ENCODE measurements around the gene KLK8. TPM values are rescaled to one million over a fixed set of nuclear protein-coding genes. Genes with fewer than 3 reads are reported as not detected.

KLK8 gene
- total RNA-seq, 1 donor from 2014 or later: 3.1 TPM

DNA sequence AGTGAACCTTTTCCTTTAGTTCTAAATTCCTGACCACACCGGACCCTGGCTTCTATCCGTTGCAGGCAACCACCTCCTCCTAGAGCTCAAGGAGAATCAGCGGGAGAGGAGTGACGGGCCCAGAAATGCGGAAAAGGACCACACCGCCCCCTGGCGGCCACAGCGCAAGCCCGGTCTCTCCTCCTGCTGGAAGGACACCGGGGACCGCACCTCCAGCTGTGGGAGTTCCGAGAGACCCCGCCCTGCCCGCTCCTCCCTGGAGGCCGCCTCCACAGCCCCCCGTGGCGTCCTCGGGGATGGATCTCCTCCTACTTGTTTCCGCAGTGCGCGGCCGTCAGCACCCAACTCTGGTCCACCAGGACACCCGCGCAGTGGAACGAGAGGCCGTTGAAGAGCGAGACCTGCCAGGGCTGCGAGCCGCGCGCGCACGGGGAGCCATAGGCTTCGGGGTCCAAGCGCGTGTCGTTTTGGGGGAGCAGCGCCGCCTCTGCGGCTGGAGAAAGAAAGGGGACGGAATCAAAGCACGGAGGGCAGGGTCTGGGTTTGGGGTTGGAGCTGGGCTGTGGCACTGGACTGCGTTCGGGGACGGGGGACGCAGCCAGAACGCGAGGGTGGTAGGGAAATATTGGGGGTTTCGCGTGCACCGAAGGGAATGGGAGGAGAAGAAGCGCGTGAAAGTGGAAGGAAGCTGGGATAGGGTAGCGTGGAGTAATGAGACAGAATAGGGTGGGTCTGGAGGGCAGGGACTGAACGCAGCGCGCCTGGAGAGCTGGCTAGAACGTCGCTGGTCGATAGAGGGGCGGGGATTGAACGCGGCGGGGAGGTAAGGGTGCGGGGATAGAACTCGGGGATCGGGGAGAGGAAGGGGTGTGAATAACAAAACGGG is 15.6 kb upstream of the KLK8 start:
- peaks cover 34% of the 10 kb centered on the region for H3K27me3 ChIP-seq (ENCODE audit: control insufficient read depth, insufficient read depth, low read length)
- H3K4me3 ChIP-seq (ENCODE audit: low read depth, low read length): peak overlapping the region; percentile 20
- H3K36me3 ChIP-seq (ENCODE audit: control insufficient read depth, insufficient read depth, low read length): no peaks in the 10 kb centered on the region
- TF ChIP-seq, protein P1, sequence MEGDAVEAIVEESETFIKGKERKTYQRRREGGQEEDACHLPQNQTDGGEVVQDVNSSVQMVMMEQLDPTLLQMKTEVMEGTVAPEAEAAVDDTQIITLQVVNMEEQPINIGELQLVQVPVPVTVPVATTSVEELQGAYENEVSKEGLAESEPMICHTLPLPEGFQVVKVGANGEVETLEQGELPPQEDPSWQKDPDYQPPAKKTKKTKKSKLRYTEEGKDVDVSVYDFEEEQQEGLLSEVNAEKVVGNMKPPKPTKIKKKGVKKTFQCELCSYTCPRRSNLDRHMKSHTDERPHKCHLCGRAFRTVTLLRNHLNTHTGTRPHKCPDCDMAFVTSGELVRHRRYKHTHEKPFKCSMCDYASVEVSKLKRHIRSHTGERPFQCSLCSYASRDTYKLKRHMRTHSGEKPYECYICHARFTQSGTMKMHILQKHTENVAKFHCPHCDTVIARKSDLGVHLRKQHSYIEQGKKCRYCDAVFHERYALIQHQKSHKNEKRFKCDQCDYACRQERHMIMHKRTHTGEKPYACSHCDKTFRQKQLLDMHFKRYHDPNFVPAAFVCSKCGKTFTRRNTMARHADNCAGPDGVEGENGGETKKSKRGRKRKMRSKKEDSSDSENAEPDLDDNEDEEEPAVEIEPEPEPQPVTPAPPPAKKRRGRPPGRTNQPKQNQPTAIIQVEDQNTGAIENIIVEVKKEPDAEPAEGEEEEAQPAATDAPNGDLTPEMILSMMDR (IDR thresholded peaks at IDR 0.05; ENCODE audit: insufficient read depth, low read length, poor library complexity, severe bottlenecking): peak; percentile 79
- DNase-seq (ENCODE audit: low read depth): no peak

DNA sequence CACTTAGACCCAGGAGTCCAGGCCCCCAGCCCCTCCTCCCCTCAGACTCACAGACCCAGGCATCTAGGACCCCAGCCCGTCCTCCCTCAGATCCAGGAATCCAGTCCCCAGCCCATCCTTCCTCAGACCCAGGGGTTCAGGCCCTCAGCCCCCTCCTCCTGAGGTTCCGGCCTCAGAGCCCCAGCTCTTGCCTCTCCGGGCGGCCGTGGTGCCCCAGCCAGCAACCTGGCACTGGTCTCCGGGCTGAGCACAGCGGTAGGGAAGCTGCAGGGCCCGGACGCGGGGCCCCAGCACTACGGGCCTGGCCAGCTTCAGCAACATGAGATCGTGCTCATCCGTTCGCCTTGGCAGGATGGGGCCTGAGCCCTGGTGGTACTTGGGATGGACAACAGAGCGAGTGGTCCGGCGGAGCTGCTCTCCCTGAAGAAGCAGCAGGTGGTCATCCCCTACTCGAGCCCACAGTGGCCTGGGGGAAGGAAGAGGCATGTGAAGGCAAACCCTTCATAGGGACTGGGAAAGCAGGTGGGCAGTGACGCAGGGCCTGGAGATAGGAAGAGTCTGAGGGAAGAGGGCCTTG is 14.4 kb upstream of the KLK8 start:
- no peak for DNase-seq (ENCODE audit: low read depth)
- Histone ChIP-seq H3K36me3 (ENCODE audit: control insufficient read depth, insufficient read depth, low read length) (no peaks in the 10 kb centered on the region), H3K27me3 (ENCODE audit: control insufficient read depth, insufficient read depth, low read length) (peaks cover 34% of the 10 kb centered on the region), H3K4me3 (ENCODE audit: low read depth, low read length) (no peak overlapping the region)
- TF ChIP-seq, protein P1 (IDR thresholded peaks at IDR 0.05; ENCODE audit: insufficient read depth, low read length, poor library complexity, severe bottlenecking): no peak

DNA sequence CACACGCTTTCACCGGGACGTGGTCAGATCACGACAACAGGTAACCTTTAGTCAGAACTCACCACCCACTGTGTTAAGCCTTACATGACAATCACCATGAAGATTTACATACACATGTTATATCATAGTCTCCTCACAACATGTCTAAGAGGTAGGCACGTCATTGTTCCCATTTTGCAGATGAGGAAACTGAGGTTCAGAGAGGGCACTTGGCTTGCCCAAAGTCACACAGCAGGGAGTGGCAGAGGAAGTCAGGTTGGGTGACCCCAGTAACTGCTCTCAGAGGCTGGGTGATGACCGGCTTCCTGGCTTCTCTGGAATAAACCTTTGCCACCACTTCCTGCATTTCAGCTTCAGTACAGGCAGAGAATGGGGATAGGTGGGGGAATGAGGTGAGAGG is 12.8 kb upstream of the KLK8 start:
- DNase-seq (ENCODE audit: low read depth): no peak
- no peak overlapping the region for H3K4me3 ChIP-seq (ENCODE audit: low read depth, low read length)
- TF ChIP-seq, protein P1 (IDR thresholded peaks at IDR 0.05; ENCODE audit: insufficient read depth, low read length, poor library complexity, severe bottlenecking): no peak
- peaks cover 25% of the 10 kb centered on the region for H3K27me3 ChIP-seq (ENCODE audit: control insufficient read depth, insufficient read depth, low read length)
- no peaks in the 10 kb centered on the region for H3K36me3 ChIP-seq (ENCODE audit: control insufficient read depth, insufficient read depth, low read length)

DNA sequence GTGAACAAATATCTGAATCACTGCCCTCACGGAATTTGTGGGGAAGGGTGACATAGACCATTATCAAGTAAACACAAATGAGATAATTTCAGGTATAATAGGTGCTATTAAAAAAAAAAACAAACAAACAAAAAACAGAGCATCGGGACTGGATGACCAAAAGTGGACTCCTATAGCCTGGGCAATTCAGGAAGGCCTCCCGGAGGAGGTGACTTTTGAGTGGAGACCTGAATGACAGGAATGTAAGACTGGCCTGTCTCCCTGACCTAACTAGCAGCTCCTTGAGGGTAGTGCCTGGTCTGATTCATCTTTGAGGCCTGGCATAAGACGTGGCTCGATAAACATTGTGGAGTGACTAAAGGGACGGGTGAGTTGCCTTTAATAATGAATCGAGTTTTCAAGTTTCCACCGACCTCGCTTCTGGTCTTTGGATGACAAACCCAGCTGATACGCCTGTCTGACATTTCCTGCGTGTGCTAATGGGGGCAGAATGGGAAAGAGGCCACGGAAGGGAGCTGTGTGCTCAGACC is 11.3 kb upstream of the KLK8 start:
- TF ChIP-seq, protein P1 (IDR thresholded peaks at IDR 0.05; ENCODE audit: insufficient read depth, low read length, poor library complexity, severe bottlenecking): no peak
- H3K36me3 ChIP-seq (ENCODE audit: control insufficient read depth, insufficient read depth, low read length): no peaks in the 10 kb centered on the region
- DNase-seq (ENCODE audit: low read depth): no peak
- H3K4me3 ChIP-seq (ENCODE audit: low read depth, low read length): no peak overlapping the region
- H3K27me3 ChIP-seq (ENCODE audit: control insufficient read depth, insufficient read depth, low read length): peaks cover 13% of the 10 kb centered on the region

DNA sequence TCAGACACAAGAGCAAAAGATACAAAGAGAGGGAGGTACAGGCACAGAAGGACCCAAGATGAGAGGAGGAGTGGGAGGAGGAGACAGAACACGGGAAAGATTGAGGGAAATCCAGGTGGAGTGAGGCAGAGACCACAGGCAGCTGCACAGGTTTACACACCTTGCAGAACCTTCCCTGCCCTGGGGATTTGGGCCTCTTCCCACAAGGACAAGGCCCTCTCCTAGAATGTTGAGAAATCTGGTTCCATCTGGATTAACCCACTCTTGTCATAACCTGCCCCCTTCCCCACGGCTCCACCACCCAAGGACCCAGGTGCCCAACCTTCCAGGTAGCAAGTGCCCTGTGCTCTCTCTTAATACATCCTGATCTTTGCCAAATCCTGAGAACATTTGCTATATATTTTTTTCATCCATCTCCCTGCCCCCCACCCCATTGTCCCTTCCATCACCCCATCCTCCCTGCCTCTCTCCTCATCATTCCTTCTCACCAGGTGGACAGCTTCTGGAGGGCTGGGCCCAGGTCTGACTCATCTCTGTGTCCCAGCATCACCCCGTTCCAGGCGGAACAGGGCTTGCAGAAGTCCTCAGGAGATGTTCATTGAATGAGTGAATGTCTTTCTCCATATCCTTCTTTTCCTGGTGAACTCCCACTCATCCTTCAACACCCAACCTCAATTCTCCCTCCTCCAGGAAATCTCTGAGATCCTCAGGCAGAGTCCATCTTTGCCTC is 8.8 kb upstream of the KLK8 start:
- H3K4me3 ChIP-seq (ENCODE audit: low read depth, low read length): no peak overlapping the region
- no peaks in the 10 kb centered on the region for H3K36me3 ChIP-seq (ENCODE audit: control insufficient read depth, insufficient read depth, low read length)
- TF ChIP-seq, protein P1 (IDR thresholded peaks at IDR 0.05; ENCODE audit: insufficient read depth, low read length, poor library complexity, severe bottlenecking): no peak
- H3K27me3 ChIP-seq (ENCODE audit: control insufficient read depth, insufficient read depth, low read length): no peaks in the 10 kb centered on the region
- DNase-seq (ENCODE audit: low read depth): no peak
